Activated B cell treated with CpG ODN at 0.5 μM for 24 hours (primary cell): ENCODE measurements around the gene TMEM52B. TPM values are rescaled to one million over a fixed set of nuclear protein-coding genes. Genes with fewer than 3 reads are reported as not detected.
"Not testable (repeated sequence)": the region's sequence is repeated elsewhere in the genome, so short reads cannot be mapped to it uniquely, and the experiment has no call there.

Experiments
- ATAC-seq: fragments of 200-7000 bp; cut with Tn5 transposase; one replicate; pipeline ENCODE4 v1.10.0; 2021; ENCODE audit warnings: low read depth, mild to moderate bottlenecking, moderate library complexity
- CTCF ChIA-PET: fragments of 350-600 bp; sonication (Branson Sonifier 250); formaldehyde crosslinking; loops from one replicate; lab custom pipeline; 2021; ENCODE audit warnings: antibody characterized with exemption; lab: Charles Lee
- POLR2A ChIA-PET: fragments of 350-600 bp; sonication (Branson Sonifier 250); formaldehyde crosslinking; loops from one replicate; lab custom pipeline; 2021; ENCODE audit warnings: antibody characterized with exemption; lab: Charles Lee
- DNase-seq: peaks from one replicate; pipeline ENCODE4 v3.0.0; 2022
- H3K27ac Mint-ChIP-seq: one replicate; pipeline ENCODE4 v1.8.0; 2020; ENCODE audit warnings: mixed read lengths
- H3K27me3 Mint-ChIP-seq: one replicate; pipeline ENCODE4 v1.8.0; 2021; ENCODE audit warnings: mixed read lengths
- H3K36me3 Mint-ChIP-seq: one replicate; pipeline ENCODE4 v1.8.0; 2021; ENCODE audit warnings: low read depth, mixed read lengths
- H3K4me1 Mint-ChIP-seq: one replicate; pipeline ENCODE4 v1.8.0; 2021; ENCODE audit warnings: mixed read lengths
- H3K4me3 Mint-ChIP-seq: one replicate; pipeline ENCODE4 v1.8.0; 2020; ENCODE audit warnings: mild to moderate bottlenecking, mixed read lengths
- H3K9me3 Mint-ChIP-seq: one replicate; pipeline ENCODE4 v1.8.0; 2020; ENCODE audit warnings: mixed read lengths
- intact Hi-C: fragments of 100-400 bp; cut with micrococcal nuclease; formaldehyde crosslinking; loops from one replicate; pipeline ENCODE4 v1.15.1; 2024
- total RNA-seq: library from RNA; stranded (reverse); gene quantifications from 2 replicates; pipeline ENCODE4 v1.2.3, GENCODE V29; 2022
- TF ChIP-seq, protein P1 (sequence below): fragments of 200-600 bp; IDR thresholded peaks from one replicate; pipeline ENCODE4 v1.8.0; 2022; ENCODE audit warnings: antibody characterized with exemption, mild to moderate bottlenecking

Gene TMEM52B
- total RNA-seq, 1 donor from 2014 or later, result not detected

DNA sequence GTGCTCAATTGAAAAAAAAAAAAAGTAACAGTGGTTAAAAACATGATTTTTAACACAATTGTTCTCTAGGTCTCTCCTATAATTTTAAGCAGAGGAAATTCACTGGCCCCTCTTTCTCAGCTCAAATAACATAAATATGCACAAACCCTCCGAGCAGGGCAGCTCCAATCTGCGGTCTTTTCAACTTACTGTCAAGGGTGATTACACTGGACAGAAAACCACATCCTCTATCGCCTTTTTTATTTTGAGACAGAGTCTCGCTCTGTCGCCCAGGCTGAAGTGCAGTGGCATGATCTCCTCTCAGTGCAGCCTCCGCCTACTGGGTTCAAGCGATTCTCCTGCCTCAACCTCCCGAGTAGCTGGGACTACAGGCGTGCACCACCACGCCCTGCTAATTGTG lies 17.4 kb downstream of the TMEM52B start:
- no peaks in the 10 kb centered on the region for H3K36me3 Mint-ChIP-seq
- peaks cover 15% of the 10 kb centered on the region for H3K4me1 Mint-ChIP-seq
- no peak overlapping the region for H3K27ac Mint-ChIP-seq
- H3K4me3 Mint-ChIP-seq, result peak overlapping the region; percentile 46
- no peak for DNase-seq
- CTCF ChIA-PET, result interaction anchor here (3.4 kb wide), 1 partner anchor 43 kb away, joined by 11 read pairs; no protein-coding TSS in a partner anchor
- intact Hi-C loops, result no loop called here
- POLR2A ChIA-PET, result interaction anchor here (0.7 to 1.2 kb wide), 4 partner anchors 67 to 417 kb away, joined by 3 to 5 read pairs (median 4); partner anchors contain the start of genes CLEC7A and MAGOHB
- peaks cover 50% of the 10 kb centered on the region for H3K27me3 Mint-ChIP-seq
- ATAC-seq, result peak; percentile 94
- H3K9me3 Mint-ChIP-seq, result no peaks in the 10 kb centered on the region
- TF ChIP-seq, protein P1, sequence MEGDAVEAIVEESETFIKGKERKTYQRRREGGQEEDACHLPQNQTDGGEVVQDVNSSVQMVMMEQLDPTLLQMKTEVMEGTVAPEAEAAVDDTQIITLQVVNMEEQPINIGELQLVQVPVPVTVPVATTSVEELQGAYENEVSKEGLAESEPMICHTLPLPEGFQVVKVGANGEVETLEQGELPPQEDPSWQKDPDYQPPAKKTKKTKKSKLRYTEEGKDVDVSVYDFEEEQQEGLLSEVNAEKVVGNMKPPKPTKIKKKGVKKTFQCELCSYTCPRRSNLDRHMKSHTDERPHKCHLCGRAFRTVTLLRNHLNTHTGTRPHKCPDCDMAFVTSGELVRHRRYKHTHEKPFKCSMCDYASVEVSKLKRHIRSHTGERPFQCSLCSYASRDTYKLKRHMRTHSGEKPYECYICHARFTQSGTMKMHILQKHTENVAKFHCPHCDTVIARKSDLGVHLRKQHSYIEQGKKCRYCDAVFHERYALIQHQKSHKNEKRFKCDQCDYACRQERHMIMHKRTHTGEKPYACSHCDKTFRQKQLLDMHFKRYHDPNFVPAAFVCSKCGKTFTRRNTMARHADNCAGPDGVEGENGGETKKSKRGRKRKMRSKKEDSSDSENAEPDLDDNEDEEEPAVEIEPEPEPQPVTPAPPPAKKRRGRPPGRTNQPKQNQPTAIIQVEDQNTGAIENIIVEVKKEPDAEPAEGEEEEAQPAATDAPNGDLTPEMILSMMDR, result no peak

DNA sequence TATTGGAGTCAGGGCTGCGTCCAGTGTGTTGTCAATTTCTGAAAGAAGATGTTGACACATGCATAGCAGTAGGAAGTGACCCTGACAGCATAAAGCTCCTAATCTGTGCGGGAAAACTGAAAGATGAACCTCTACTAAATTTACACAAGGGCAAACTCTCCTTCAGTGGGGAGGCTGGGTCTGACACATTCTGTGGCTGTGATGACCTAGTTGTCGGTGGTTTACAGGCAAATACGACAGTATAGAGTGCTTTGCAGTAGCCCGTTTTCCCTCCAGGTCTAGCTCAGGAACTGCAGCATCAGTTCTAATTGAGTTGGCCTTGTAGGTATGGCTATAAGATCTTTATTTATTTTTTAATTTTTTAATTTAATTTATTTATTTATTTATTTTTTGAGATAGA lies 19.0 kb downstream of the TMEM52B start:
- no peak for DNase-seq
- ChIA-PET CTCF (interaction anchor here (3.4 kb wide), 1 partner anchor 45 kb away, joined by 11 read pairs; no protein-coding TSS in a partner anchor), POLR2A (no interaction called here)
- Mint-ChIP-seq H3K4me1 (peaks cover 15% of the 10 kb centered on the region), H3K27me3 (peaks cover 40% of the 10 kb centered on the region), H3K4me3 (no peak overlapping the region), H3K9me3 (no peaks in the 10 kb centered on the region), H3K27ac (no peak overlapping the region), H3K36me3 (no peaks in the 10 kb centered on the region)
- no peak for ATAC-seq
- TF ChIP-seq, protein P1, result no peak
- intact Hi-C loops, result no loop called here

DNA sequence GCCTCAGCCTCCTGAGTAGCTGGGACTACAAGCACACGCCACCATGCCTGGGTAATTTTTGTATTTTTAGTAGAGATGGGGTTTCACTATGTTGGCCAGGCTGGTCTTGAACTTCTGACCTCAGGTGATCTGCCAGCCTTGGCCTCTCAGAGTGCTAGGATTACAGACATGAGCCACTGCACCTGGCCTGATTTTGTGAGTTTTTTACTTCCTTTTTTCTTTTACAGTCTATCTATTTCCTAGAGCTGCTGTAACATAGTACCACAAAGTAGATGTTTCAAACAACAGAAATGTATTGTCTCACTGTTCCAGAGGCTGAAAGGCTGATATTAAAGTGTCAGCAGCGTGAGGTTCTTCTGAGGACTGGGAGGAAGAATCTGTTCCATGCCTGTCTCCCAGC lies 25.7 kb downstream of the TMEM52B start:
- H3K4me3 Mint-ChIP-seq, ATAC-seq, H3K36me3 Mint-ChIP-seq, H3K27ac Mint-ChIP-seq, DNase-seq, CTCF ChIA-PET, H3K4me1 Mint-ChIP-seq, POLR2A ChIA-PET, H3K9me3 Mint-ChIP-seq, intact Hi-C loops: not testable (repeated sequence)
- peaks cover 16% of the 10 kb centered on the region for H3K27me3 Mint-ChIP-seq

DNA sequence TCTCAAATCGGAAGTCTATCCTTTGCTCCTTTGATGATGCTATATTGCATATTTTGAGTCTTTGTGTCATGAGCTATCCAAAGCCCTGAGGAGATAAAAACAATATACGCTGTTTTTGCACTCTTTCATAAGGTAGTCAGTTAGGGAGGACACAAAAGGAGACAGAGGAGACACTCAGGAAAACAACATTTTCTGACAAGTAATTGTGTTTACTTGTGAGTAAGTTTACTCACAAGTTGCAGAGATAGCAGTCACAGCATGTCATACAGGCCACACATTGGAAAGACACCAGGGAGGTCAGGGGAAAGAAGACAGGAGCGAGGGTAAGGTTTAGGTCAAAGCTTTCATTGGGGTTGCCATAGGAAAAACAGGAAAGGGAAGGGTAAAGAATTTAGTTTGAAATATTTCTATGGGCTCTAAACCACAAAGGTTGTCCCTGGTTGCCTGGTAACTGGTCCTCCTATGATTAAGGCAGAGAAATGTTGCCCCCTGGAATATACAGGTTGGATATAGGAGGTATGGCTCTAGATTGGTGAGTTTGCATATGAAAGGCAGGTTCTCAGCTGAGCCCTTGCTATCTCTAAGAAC lies 26.5 kb downstream of the TMEM52B start:
- H3K4me3 Mint-ChIP-seq, result no peak overlapping the region
- peaks cover 12% of the 10 kb centered on the region for H3K27me3 Mint-ChIP-seq
- DNase-seq (no peak), ATAC-seq (no peak)
- CTCF ChIA-PET, result no interaction called here
- POLR2A ChIA-PET, result no interaction called here
- TF ChIP-seq, protein P1, result no peak
- H3K36me3 Mint-ChIP-seq, result no peaks in the 10 kb centered on the region
- peaks cover 4% of the 10 kb centered on the region for H3K4me1 Mint-ChIP-seq
- intact Hi-C loops, result no loop called here
- no peak overlapping the region for H3K27ac Mint-ChIP-seq
- H3K9me3 Mint-ChIP-seq, result no peaks in the 10 kb centered on the region

DNA sequence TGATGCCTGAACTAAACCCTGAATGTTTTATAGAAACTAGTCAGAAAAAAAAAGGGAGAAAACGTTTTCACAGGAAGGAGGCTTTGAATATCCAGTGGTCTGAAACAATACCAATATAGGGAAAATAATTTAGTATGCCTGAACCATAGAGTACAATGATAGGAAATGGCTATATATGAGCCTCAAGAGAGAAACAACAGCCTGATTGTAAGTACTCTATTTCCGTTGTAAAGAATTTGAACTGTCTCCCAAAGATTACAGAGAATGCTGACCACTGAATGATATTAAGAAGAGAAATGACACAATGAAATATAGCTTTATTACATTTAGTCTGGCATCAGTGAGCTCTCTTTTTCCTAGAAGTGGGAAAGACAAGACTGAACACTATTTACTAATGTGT lies 28.3 kb downstream of the TMEM52B start:
- intact Hi-C loops, result no loop called here
- Mint-ChIP-seq H3K27me3 (peaks cover 10% of the 10 kb centered on the region), H3K4me1 (peaks cover 8% of the 10 kb centered on the region), H3K36me3 (no peaks in the 10 kb centered on the region), H3K9me3 (no peaks in the 10 kb centered on the region), H3K27ac (no peak overlapping the region), H3K4me3 (no peak overlapping the region)
- CTCF ChIA-PET, result no interaction called here
- POLR2A ChIA-PET, result no interaction called here
- TF ChIP-seq, protein P1, result no peak
- no peak for ATAC-seq
- DNase-seq, result no peak
